Suppressor macrophage treated with lipopolysaccharide for 1 hour (primary cell): ENCODE results near the gene AMZ1.
"Not testable (repeated sequence)": the region's sequence is repeated elsewhere in the genome, so short reads cannot be mapped to it uniquely, and the experiment has no call there.

ENCODE experiments used
- DNase-seq, 3 donors: peaks; one replicate each; pipeline ENCODE4 v3.0.0-alpha.2; 2020 to 2022

The AMZ1 gene

GRCh38 chr7:2714636-2715035 lies 26.6 kb downstream of the AMZ1 start:
- DNase-seq: no peak

GRCh38 chr7:2715341-2716231 lies 27.6 kb downstream of the AMZ1 start:
- peak; percentile 73 to 78 (median 74) for DNase-seq

GRCh38 chr7:2716488-2716887 lies 28.5 kb downstream of the AMZ1 start:
- DNase-seq: no peak

- DNase-seq: no peak
These were observed 28.9 kb downstream of the AMZ1 start for GRCh38 chr7:2716906-2717292.

- no peak for DNase-seq
These were observed 29.6 kb downstream of the AMZ1 start for GRCh38 chr7:2717293-2718261.

- no peak for DNase-seq
These were observed 30.4 kb downstream of the AMZ1 start for GRCh38 chr7:2718296-2718965.

GRCh38 chr7:2719007-2719406 lies 31.0 kb downstream of the AMZ1 start:
- DNase-seq: peak in 2 of 3 donors; percentile 40 to 56

GRCh38 chr7:2720024-2720423 lies 32.0 kb downstream of the AMZ1 start:
- DNase-seq: no peak

GRCh38 chr7:2721842-2722241 lies 33.8 kb downstream of the AMZ1 start:
- DNase-seq: no peak

- no peak for DNase-seq
These were observed 34.6 kb downstream of the AMZ1 start for GRCh38 chr7:2722591-2722990.

- no peak for DNase-seq
These were observed 35.3 kb downstream of the AMZ1 start for GRCh38 chr7:2723138-2723850.

GRCh38 chr7:2724036-2724435 lies 36.0 kb downstream of the AMZ1 start:
- DNase-seq: not testable (repeated sequence)

- no peak for DNase-seq
These were observed 36.6 kb downstream of the AMZ1 start for GRCh38 chr7:2724453-2725177.

GRCh38 chr7:2725178-2726105 lies 37.4 kb downstream of the AMZ1 start:
- no peak for DNase-seq

GRCh38 chr7:2726316-2727018 lies 38.5 kb downstream of the AMZ1 start:
- DNase-seq: no peak

- DNase-seq: not testable (repeated sequence)
These were observed 39.2 kb downstream of the AMZ1 start for GRCh38 chr7:2727206-2727605.

GRCh38 chr7:2728316-2729030 lies 40.5 kb downstream of the AMZ1 start:
- DNase-seq: peak; percentile 50 to 76 (median 75)

GRCh38 chr7:2729031-2729892 lies 41.3 kb downstream of the AMZ1 start:
- DNase-seq: peak in 2 of 3 donors; percentile 27 to 42
